ENCODE results near the gene TERT.

- TF ChIP-seq TAF1 (IDR thresholded peaks at IDR 0.05; ENCODE audit: low read depth, low read length) (no peak), POLR2A (IDR thresholded peaks at IDR 0.05; ENCODE audit: low read depth, low read length) (no peak), POLR2AphosphoS5 (IDR thresholded peaks at IDR 0.05; ENCODE audit: low read depth, low read length) (no peak)
Measured at GRCh38 chr5:1256776-1257175, 38.1 kb downstream of the TERT start.
